GM19438 (cell line): Measurements from ENCODE around the gene OSBPL9.
"Not testable (repeated sequence)": the region's sequence is repeated elsewhere in the genome, so short reads cannot be mapped to it uniquely, and the experiment has no call there.

Experiments used
- ATAC-seq: cut with Tn5 transposase; IDR thresholded peaks from one replicate; pipeline ENCODE4 v1.9.1; 2021; ENCODE audit warnings: low read depth; ENCODE audit not compliant: unreplicated experiment

The OSBPL9 gene

GRCh38 chr1:51732701-51733425, 116.0 kb downstream of the OSBPL9 start:
- no peak for ATAC-seq

- ATAC-seq, result not testable (repeated sequence)
Observed at GRCh38 chr1:51733426-51733774, 116.5 kb downstream of the OSBPL9 start.

- ATAC-seq, result no peak
Observed at GRCh38 chr1:51733793-51734522, 117.1 kb downstream of the OSBPL9 start.

- ATAC-seq, result no peak
Observed at GRCh38 chr1:51734896-51735745, 118.2 kb downstream of the OSBPL9 start.

- ATAC-seq, result no peak
Observed at GRCh38 chr1:51735746-51736254, 118.9 kb downstream of the OSBPL9 start.

GRCh38 chr1:51736702-51737101, 119.8 kb downstream of the OSBPL9 start:
- no peak for ATAC-seq

GRCh38 chr1:51738681-51739080, 121.8 kb downstream of the OSBPL9 start:
- no peak for ATAC-seq

GRCh38 chr1:51740652-51741051, 123.8 kb downstream of the OSBPL9 start:
- no peak for ATAC-seq

GRCh38 chr1:51741121-51741681, 124.3 kb downstream of the OSBPL9 start:
- no peak for ATAC-seq

GRCh38 chr1:51744506-51745303, 127.8 kb downstream of the OSBPL9 start:
- ATAC-seq, result no peak

- ATAC-seq, result no peak
Observed at GRCh38 chr1:51745304-51745570, 128.3 kb downstream of the OSBPL9 start.

- no peak for ATAC-seq
Observed at GRCh38 chr1:51749151-51749550, 132.3 kb downstream of the OSBPL9 start.

GRCh38 chr1:51750218-51750617, 133.3 kb downstream of the OSBPL9 start:
- no peak for ATAC-seq

- ATAC-seq, result no peak
Observed at GRCh38 chr1:51750729-51751128, 133.8 kb downstream of the OSBPL9 start.

GRCh38 chr1:51752073-51752948, 135.4 kb downstream of the OSBPL9 start:
- ATAC-seq, result no peak

GRCh38 chr1:51753969-51754368, 137.1 kb downstream of the OSBPL9 start:
- no peak for ATAC-seq

- no peak for ATAC-seq
Observed at GRCh38 chr1:51754666-51755065, 137.8 kb downstream of the OSBPL9 start.

GRCh38 chr1:51755437-51755836, 138.5 kb downstream of the OSBPL9 start:
- ATAC-seq, result no peak

- ATAC-seq, result no peak
Observed at GRCh38 chr1:51756290-51756689, 139.4 kb downstream of the OSBPL9 start.
